Caco-2 (cell line): Measurements from ENCODE around the gene APH1B. TPM values are rescaled to one million over a fixed set of nuclear protein-coding genes. Genes with fewer than 3 reads are reported as not detected.

ENCODE experiments used
- BruUV-seq: library from RNA; stranded (reverse); fragments of 400-500 nt; replicated peaks from 2 replicates; lab custom pipeline; 2021; lab: Mats Ljungman, UMichigan
- CTCF ChIA-PET: fragments of 300-600 bp; sonication (Branson Sonifier 250); formaldehyde crosslinking; loops from one replicate; lab custom pipeline; 2022; ENCODE audit warnings: antibody characterized with exemption; lab: Charles Lee
- POLR2A ChIA-PET: fragments of 300-600 bp; sonication (Branson Sonifier 250); formaldehyde crosslinking; loops from one replicate; lab custom pipeline; 2022; ENCODE audit warnings: antibody characterized with exemption; lab: Charles Lee
- DNase-seq, 2 experiments: peaks; one replicate each; pipeline versions ENCODE4 v3.0.0 to v3.0.0-alpha.2; 2020 to 2022
- H3K27me3 ChIP-seq: replicated peaks from 2 replicates; pipeline ENCODE4 v1.6.0; 2011; ENCODE audit warnings: low read length; ENCODE audit not compliant: control insufficient read depth, insufficient read depth
- H3K36me3 ChIP-seq: 2 replicates; pipeline ENCODE4 v1.5.1; 2011; ENCODE audit warnings: low read length; ENCODE audit not compliant: control insufficient read depth, insufficient read depth
- H3K4me1 ChIP-seq: fragments of 250-450 bp; sonication (Bioruptor Pico); 2 replicates; pipeline ENCODE4 v1.5.1; 2020; ENCODE audit warnings: mild to moderate bottlenecking
- H3K4me3 ChIP-seq: 2 replicates; pipeline ENCODE4 v1.5.1; 2011; ENCODE audit warnings: low read depth, mild to moderate bottlenecking, control low read depth, low read length
- H3K9me3 ChIP-seq: fragments of 250-450 bp; sonication (Bioruptor Pico); 2 replicates; pipeline ENCODE4 v1.5.1; 2020; ENCODE audit warnings: mild to moderate bottlenecking, moderate library complexity
- H3K27ac Mint-ChIP-seq: one replicate; pipeline ENCODE4 v1.8.0; 2022; ENCODE audit warnings: mixed read lengths; ENCODE audit not compliant: unreplicated experiment
- H3K27me3 Mint-ChIP-seq: one replicate; pipeline ENCODE4 v1.8.0; 2022; ENCODE audit warnings: mixed read lengths; ENCODE audit not compliant: insufficient read depth, unreplicated experiment
- H3K36me3 Mint-ChIP-seq: one replicate; pipeline ENCODE4 v1.8.0; 2022; ENCODE audit warnings: mild to moderate bottlenecking, mixed read lengths; ENCODE audit not compliant: insufficient read depth, unreplicated experiment
- H3K4me1 Mint-ChIP-seq: one replicate; pipeline ENCODE4 v1.8.0; 2022; ENCODE audit warnings: low read depth, mixed read lengths; ENCODE audit not compliant: unreplicated experiment
- H3K4me3 Mint-ChIP-seq: one replicate; pipeline ENCODE4 v1.8.0; 2022; ENCODE audit warnings: mild to moderate bottlenecking, moderate library complexity, mixed read lengths; ENCODE audit not compliant: unreplicated experiment
- H3K9me3 Mint-ChIP-seq: one replicate; pipeline ENCODE4 v1.8.0; 2022; ENCODE audit warnings: mixed read lengths; ENCODE audit not compliant: unreplicated experiment
- intact Hi-C: fragments of 100-400 bp; cut with micrococcal nuclease; formaldehyde crosslinking; loops from one replicate; pipeline ENCODE4 v1.10.0; 2022; ENCODE audit not compliant: unreplicated experiment
- total RNA-seq: library from RNA; stranded (reverse); gene quantifications from 2 replicates; pipeline ENCODE4 v1.2.3, GENCODE V29; 2022
- TF ChIP-seq, protein P1 (sequence below), 2 experiments: fragments of 200-600 bp in 1 of 2; IDR thresholded peaks; 1 replicate in 1 of 2; 2 replicates in 1 of 2; pipeline versions ENCODE4 v1.5.1 to v1.8.0; 2011 to 2022; ENCODE audit warnings: antibody characterized with exemption in 1 of 2, control low read depth in 1 of 2, inconsistent platforms in 1 of 2, low read depth in 1 of 2, low read length in 1 of 2, mild to moderate bottlenecking in 1 of 2, moderate library complexity in 1 of 2; ENCODE audit not compliant: insufficient read depth in 1 of 2, severe bottlenecking in 1 of 2, unreplicated experiment in 1 of 2

Gene APH1B
- total RNA-seq, 1 experiment from 2014 or later: 17.3 TPM

DNA sequence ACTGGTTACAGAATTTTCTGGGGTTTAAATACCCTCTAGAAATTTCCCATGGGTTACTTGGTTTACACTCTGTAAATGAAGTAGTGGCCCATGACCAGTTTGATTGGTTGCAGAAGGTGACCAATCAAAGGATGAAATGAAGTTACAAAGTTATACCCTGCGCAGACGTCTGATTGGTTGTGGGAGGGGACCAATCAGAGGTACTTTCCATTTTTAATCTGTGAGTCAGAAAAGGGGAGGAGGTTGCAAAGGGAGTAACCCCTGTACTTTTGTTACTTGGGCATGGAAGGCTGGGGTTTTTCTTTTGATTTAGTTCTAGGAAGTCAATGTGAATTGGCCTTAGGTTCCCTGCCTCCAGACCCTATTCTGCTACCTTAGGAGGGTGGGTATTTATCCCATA, 18.7 kb upstream of the APH1B start:
- peaks cover 8% of the 10 kb centered on the region for H3K9me3 ChIP-seq
- Mint-ChIP-seq H3K4me1 (peaks cover 8% of the 10 kb centered on the region), H3K27ac (no peak overlapping the region), H3K9me3 (no peaks in the 10 kb centered on the region), H3K4me3 (no peak overlapping the region), H3K36me3 (peaks cover 4% of the 10 kb centered on the region), H3K27me3 (no peaks in the 10 kb centered on the region)
- no peak for DNase-seq
- BruUV-seq: no TSS peak
- no peaks in the 10 kb centered on the region for H3K36me3 ChIP-seq
- intact Hi-C loops: no loop called here
- H3K4me3 ChIP-seq: no peak overlapping the region
- CTCF ChIA-PET: no interaction called here
- TF ChIP-seq, protein P1, sequence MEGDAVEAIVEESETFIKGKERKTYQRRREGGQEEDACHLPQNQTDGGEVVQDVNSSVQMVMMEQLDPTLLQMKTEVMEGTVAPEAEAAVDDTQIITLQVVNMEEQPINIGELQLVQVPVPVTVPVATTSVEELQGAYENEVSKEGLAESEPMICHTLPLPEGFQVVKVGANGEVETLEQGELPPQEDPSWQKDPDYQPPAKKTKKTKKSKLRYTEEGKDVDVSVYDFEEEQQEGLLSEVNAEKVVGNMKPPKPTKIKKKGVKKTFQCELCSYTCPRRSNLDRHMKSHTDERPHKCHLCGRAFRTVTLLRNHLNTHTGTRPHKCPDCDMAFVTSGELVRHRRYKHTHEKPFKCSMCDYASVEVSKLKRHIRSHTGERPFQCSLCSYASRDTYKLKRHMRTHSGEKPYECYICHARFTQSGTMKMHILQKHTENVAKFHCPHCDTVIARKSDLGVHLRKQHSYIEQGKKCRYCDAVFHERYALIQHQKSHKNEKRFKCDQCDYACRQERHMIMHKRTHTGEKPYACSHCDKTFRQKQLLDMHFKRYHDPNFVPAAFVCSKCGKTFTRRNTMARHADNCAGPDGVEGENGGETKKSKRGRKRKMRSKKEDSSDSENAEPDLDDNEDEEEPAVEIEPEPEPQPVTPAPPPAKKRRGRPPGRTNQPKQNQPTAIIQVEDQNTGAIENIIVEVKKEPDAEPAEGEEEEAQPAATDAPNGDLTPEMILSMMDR (IDR thresholded peaks at IDR 0.05; ENCODE audit: insufficient read depth in 1 of 2, low read depth in 1 of 2, low read length in 1 of 2, severe bottlenecking in 1 of 2, unreplicated experiment in 1 of 2): no peak
- H3K4me1 ChIP-seq: peaks cover 27% of the 10 kb centered on the region
- no peaks in the 10 kb centered on the region for H3K27me3 ChIP-seq
- POLR2A ChIA-PET: no interaction called here

DNA sequence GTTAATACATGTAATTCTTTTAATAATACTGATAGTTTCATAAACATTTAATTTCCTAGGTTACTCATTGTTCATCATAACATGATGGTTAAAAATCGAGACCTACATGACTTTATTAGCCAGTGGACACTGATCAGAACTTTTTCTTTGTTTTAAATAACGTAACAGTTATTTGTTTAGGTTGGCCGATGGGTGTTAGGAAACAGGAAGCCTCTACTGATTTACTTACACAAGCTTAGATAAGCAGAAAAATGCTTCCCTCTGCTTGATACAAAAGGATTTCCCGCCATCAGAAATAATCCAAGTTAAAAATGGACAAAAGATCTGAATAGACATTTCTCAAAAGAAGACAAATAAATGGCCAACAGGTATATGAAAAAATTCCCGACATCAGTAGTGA, 16.6 kb upstream of the APH1B start:
- Histone ChIP-seq H3K36me3 (no peaks in the 10 kb centered on the region), H3K4me3 (no peak overlapping the region), H3K27me3 (no peaks in the 10 kb centered on the region), H3K4me1 (peaks cover 47% of the 10 kb centered on the region), H3K9me3 (peaks cover 8% of the 10 kb centered on the region)
- Mint-ChIP-seq H3K9me3 (no peaks in the 10 kb centered on the region), H3K27ac (no peak overlapping the region), H3K4me1 (peaks cover 17% of the 10 kb centered on the region), H3K27me3 (no peaks in the 10 kb centered on the region), H3K36me3 (peaks cover 4% of the 10 kb centered on the region), H3K4me3 (no peak overlapping the region)
- TF ChIP-seq, protein P1 (IDR thresholded peaks at IDR 0.05; ENCODE audit: insufficient read depth in 1 of 2, low read depth in 1 of 2, low read length in 1 of 2, severe bottlenecking in 1 of 2, unreplicated experiment in 1 of 2): no peak
- DNase-seq: no peak
- BruUV-seq: no TSS peak
- intact Hi-C loops: no loop called here
- CTCF ChIA-PET: no interaction called here
- POLR2A ChIA-PET: no interaction called here

DNA sequence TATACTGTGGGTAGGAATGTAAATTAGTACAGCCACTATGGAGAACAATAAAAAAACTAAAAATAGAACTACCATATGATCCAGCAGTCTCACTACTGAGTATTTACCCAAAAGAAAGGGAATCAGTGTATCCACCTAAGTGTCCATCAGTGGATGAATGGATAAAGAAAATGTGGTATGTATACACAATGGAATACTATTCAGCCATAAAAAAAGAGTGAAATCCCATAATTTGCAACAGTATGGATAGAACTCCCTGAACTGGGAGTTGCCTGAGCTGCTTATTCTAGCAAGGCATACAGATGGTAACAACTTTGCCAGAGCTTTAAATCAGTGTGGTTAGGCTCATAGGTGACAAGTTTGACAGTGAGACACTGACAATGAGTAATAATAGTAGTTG, 16.1 kb upstream of the APH1B start:
- DNase-seq: no peak
- Mint-ChIP-seq H3K27ac (no peak overlapping the region), H3K4me3 (no peak overlapping the region), H3K27me3 (no peaks in the 10 kb centered on the region), H3K9me3 (no peaks in the 10 kb centered on the region), H3K36me3 (peaks cover 4% of the 10 kb centered on the region), H3K4me1 (peaks cover 13% of the 10 kb centered on the region)
- ChIA-PET CTCF (no interaction called here), POLR2A (no interaction called here)
- TF ChIP-seq, protein P1 (IDR thresholded peaks at IDR 0.05; ENCODE audit: insufficient read depth in 1 of 2, low read depth in 1 of 2, low read length in 1 of 2, severe bottlenecking in 1 of 2, unreplicated experiment in 1 of 2): no peak
- Histone ChIP-seq H3K4me1 (peaks cover 43% of the 10 kb centered on the region), H3K27me3 (no peaks in the 10 kb centered on the region), H3K36me3 (no peaks in the 10 kb centered on the region), H3K9me3 (peaks cover 8% of the 10 kb centered on the region), H3K4me3 (no peak overlapping the region)
- intact Hi-C loops: no loop called here
- BruUV-seq: no TSS peak
